Pancreas (tissue), 10 donors: ENCODE results near the gene CDC16. TPM values are rescaled to one million over a fixed set of nuclear protein-coding genes. Genes with fewer than 3 reads are reported as not detected.

Source experiments
- ATAC-seq, 4 donors: fragments of 200-7000 bp; cut with Tn5 transposase; one replicate each; pipeline versions ENCODE4 v1.8.0 to v1.9.1; 2020; ENCODE audit warnings: mild to moderate bottlenecking in 4 of 4, moderate library complexity in 4 of 4
- DNase-seq, 6 donors: peaks; one replicate each; pipeline ENCODE4 v3.0.0-alpha.2; 2020
- FAIRE-seq: peaks from 2 replicates; lab custom pipeline; 2012; peaks lifted over from hg19 to GRCh38; lab: Jason Lieb, UNC
- H3K27ac ChIP-seq, 4 donors: fragments of 200-600 bp; sonication (generic); 1 replicate in 3 of 4; 2 replicates in 1 of 4; pipeline versions ENCODE4 v1.5.0 to v1.8.0; 2020
- H3K27me3 ChIP-seq, 4 donors: fragments of 200-600 bp; one replicate each; pipeline ENCODE4 v1.8.0; 2021
- H3K36me3 ChIP-seq, 3 donors: fragments of 200-600 bp; sonication (generic) in 1 of 3; one replicate each; pipeline versions ENCODE4 v1.5.0 to v1.8.0; 2020 to 2021
- H3K4me1 ChIP-seq, 3 donors: fragments of 200-600 bp; one replicate each; pipeline ENCODE4 v1.8.0; 2021
- H3K4me3 ChIP-seq, 4 donors: fragments of 200-600 bp; sonication (generic) in 2 of 4; one replicate each; pipeline versions ENCODE4 v1.5.0 to v1.8.0; 2020 to 2021
- H3K9me3 ChIP-seq, 4 donors: fragments of 200-600 bp; one replicate each; pipeline ENCODE4 v1.8.0; 2021
- whole genome bisulfite sequencing, 2 donors: extraction: QIAGEN DNeasy Blood & Tissue Kit; methylation state at CpG; one replicate each; pipeline ENCODE4 v1.1.7; 2013; 5-methylcytosine and 5-hydroxymethylcytosine counted together
- intact Hi-C, 3 donors: fragments of 100-400 bp; cut with DNase I; formaldehyde crosslinking; loops; one replicate each; pipeline versions ENCODE4 v1.11.1 to v1.14.2; 2022
- polyA plus RNA-seq, 2 donors: library from polyadenylated mRNA; stranded (reverse); fragments of 200-250 nt; gene quantifications; one replicate each; pipeline ENCODE4 v1.2.3, GENCODE V29; 2013
- total RNA-seq, 6 donors: library from RNA; stranded (reverse); fragmentation: NEBNext Ultra II Directional in 4 of 6; extraction: Animal tissue kit (Norgen Biotek cat#: 25700) in 4 of 6; gene quantifications; one replicate each; pipeline versions ENCODE4 v1.2.1 to v1.2.4, GENCODE V29; 2021 to 2023
- TF ChIP-seq, protein P1 (sequence below), 4 donors: fragments of 200-600 bp; sonication (generic) in 3 of 4; IDR thresholded peaks; one replicate each; pipeline versions ENCODE4 v1.5.0 to v1.8.0; 2021; ENCODE audit warnings: antibody characterized with exemption in 4 of 4
- donor health status: healthy with polysubstance abuse.
- donor health status: DM: no; HTN: no; CAD: no; lungs with moderate emphysema.
- donor health status: DM: no; HTN: no; CAD: no.
- donor health status: control.
- donor health status: control.
- donor health status: Bipolar disorder and iron deficiency.
- donor health status: DM: yes; HTN: yes; CAD: no.
- donor health status: DM: no; HTN: no; CAD: no.
- donor health status: DM: no; HTN: no; CAD: no.
- donor health status: DM: yes; HTN: yes; CAD: no.

CDC16 gene
- total and polyA plus RNA-seq, 8 donors, result 28.7 to 71.1 (median 31.9) TPM

DNA sequence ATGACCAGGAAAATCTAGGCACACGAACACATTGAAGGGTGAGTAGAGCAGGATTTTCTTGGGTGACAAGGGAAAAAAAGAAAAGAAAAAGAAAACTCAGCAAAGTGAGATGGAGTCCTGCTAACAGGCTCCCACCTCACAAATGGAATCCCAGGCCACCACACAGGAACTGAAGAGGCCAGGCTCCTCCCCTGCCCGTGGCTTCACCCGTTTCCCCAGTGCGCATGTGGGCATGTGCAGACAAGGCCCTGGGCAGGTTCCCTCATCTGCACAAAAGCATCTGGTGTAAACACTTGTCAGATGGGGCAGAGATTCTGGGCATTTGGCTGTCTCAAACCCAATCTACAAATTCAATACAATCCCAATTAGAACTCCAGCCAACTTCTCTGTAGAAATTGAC lies 31.2 kb upstream of the CDC16 start:
- H3K9me3 ChIP-seq, result no peaks in the 10 kb centered on the region
- H3K27ac ChIP-seq, result no peak overlapping the region
- TF ChIP-seq, protein P1, sequence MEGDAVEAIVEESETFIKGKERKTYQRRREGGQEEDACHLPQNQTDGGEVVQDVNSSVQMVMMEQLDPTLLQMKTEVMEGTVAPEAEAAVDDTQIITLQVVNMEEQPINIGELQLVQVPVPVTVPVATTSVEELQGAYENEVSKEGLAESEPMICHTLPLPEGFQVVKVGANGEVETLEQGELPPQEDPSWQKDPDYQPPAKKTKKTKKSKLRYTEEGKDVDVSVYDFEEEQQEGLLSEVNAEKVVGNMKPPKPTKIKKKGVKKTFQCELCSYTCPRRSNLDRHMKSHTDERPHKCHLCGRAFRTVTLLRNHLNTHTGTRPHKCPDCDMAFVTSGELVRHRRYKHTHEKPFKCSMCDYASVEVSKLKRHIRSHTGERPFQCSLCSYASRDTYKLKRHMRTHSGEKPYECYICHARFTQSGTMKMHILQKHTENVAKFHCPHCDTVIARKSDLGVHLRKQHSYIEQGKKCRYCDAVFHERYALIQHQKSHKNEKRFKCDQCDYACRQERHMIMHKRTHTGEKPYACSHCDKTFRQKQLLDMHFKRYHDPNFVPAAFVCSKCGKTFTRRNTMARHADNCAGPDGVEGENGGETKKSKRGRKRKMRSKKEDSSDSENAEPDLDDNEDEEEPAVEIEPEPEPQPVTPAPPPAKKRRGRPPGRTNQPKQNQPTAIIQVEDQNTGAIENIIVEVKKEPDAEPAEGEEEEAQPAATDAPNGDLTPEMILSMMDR (IDR thresholded peaks at IDR 0.05), result no peak
- H3K27me3 ChIP-seq, result no peaks in the 10 kb centered on the region
- no peak for ATAC-seq
- DNase-seq, result no peak
- intact Hi-C loops, result loop anchor here in 1 of 3 donors (5.0 kb wide), 1 partner anchor 151 kb away; no protein-coding TSS in a partner anchor
- H3K36me3 ChIP-seq, result no peaks in the 10 kb centered on the region
- no peaks in the 10 kb centered on the region for H3K4me1 ChIP-seq
- 83 to 95% methylated on average over 4 of the region's 4 CpGs for WGBS, 2 donors
- no peak overlapping the region for H3K4me3 ChIP-seq
- FAIRE-seq, result no peak

DNA sequence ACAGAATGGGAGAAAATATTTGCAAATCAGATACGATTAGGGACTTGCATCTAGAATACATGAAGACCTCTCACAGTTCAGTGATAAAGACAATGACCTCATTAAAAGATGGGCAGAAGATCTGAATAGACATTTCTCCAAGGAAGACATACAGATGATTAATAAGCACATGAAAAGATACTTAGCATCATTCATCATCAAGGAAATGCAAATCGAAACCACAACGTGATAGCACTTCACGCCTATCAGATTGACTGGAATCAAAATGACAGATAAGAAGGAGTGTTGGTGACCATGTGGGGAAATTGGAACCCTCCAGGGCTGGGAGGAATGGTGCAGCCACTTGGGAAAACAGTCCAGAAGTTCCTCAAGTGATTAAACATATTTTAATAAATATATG lies 29.8 kb upstream of the CDC16 start:
- 80 to 83% methylated on average over 4 of the region's 4 CpGs for WGBS, 2 donors
- no peak for FAIRE-seq

DNA sequence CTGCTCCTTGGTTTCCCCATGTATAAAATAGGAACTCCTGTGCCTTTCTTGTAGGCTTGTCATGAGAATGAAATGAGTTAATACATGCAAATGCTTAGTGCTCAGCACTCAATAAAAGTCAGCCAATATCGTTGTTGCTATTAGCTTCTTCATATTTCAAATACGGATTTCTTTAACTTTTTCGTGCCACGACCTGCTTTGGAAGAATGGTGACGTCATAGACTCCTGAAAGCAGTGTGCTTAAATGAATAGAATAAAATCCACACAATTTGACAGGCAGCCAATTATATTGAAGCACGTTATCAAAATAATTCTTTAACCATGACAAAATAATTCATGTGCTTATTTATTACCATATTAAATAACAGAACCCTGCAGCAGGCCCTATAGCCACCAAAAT lies 26.6 kb upstream of the CDC16 start:
- WGBS, 2 donors, result 84 to 86% methylated on average over 6 of the region's 6 CpGs
- ATAC-seq (no peak), FAIRE-seq (no peak)

More for the DNA sequence above, 29.8 kb upstream of the CDC16 start:
- H3K36me3 ChIP-seq, result no peaks in the 10 kb centered on the region
- no peak for DNase-seq
- no peaks in the 10 kb centered on the region for H3K27me3 ChIP-seq
- H3K4me1 ChIP-seq, result no peaks in the 10 kb centered on the region
- TF ChIP-seq, protein P1 (IDR thresholded peaks at IDR 0.05), result no peak
- H3K4me3 ChIP-seq, result no peak overlapping the region
- no peaks in the 10 kb centered on the region for H3K9me3 ChIP-seq
- no peak overlapping the region for H3K27ac ChIP-seq
- intact Hi-C loops, result loop anchor here in 1 of 3 donors (5.0 kb wide), 1 partner anchor 153 kb away; no protein-coding TSS in a partner anchor
- no peak for ATAC-seq

DNA sequence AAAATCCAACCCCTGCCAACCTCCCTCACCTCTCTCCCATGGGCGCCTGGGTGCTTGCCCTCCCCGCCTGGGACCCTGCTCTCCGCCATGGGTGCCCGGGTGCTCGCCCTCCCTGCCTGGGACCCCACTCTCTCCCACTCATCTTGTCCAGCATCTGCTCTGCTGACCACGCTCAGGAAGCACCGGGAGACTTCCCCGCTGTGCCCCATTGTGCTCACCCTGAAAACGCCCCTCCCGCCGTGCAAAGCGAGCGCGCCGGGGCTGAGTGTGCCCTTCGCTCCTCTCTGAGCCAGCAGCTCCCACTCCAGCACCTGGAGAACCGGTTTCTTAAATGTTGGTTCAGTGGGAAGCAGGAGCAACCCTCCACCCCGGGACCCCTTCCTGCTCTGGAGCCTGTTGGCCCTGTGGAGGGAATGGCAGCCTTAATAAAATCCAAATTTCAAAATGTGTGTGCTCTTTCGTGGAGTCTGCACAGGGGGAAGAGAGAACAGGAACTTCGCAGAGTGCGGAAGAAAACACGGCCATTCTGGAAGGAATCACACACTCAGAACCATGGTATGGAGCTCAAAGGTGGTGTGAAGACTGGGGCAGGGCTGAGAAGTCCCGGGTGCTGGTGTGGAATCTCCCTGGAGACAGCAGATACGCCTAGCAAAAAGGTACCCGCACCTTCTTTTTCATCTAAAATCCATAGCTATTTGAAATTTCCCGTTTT lies 23.1 kb upstream of the CDC16 start:
- intact Hi-C loops, result no loop called here
- Histone ChIP-seq H3K9me3 (no peaks in the 10 kb centered on the region), H3K27ac (no peak overlapping the region), H3K27me3 (no peaks in the 10 kb centered on the region), H3K4me3 (no peak overlapping the region), H3K4me1 (no peaks in the 10 kb centered on the region), H3K36me3 (no peaks in the 10 kb centered on the region)
- WGBS, 2 donors, result 73 to 79% methylated on average over 26 of the region's 26 CpGs
- FAIRE-seq (no peak), ATAC-seq (no peak), DNase-seq (no peak)
- TF ChIP-seq, protein P1 (IDR thresholded peaks at IDR 0.05), result no peak

More for the DNA sequence above, 26.6 kb upstream of the CDC16 start:
- TF ChIP-seq, protein P1 (IDR thresholded peaks at IDR 0.05), result no peak
- Histone ChIP-seq H3K4me1 (no peaks in the 10 kb centered on the region), H3K9me3 (no peaks in the 10 kb centered on the region), H3K36me3 (no peaks in the 10 kb centered on the region), H3K27ac (no peak overlapping the region), H3K4me3 (no peak overlapping the region), H3K27me3 (no peaks in the 10 kb centered on the region)
- intact Hi-C loops, result no loop called here
- no peak for DNase-seq

DNA sequence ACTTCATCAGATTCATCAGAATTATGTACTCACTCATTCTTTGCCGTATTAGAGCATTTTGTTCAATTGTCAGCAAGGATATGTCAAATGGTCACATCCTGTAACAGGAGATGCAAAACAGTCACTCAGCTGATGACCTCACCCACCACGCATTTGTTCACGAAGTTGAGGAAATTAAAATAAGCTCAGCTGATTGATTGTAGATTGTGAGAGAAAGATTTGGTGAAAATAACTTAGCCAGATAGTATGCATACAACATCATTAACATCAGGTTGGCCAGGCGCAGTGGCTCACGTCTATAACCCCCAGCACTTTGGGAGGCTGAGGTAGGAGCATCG lies 22.6 kb upstream of the CDC16 start:
- no peaks in the 10 kb centered on the region for H3K36me3 ChIP-seq
- no peaks in the 10 kb centered on the region for H3K9me3 ChIP-seq
- no peaks in the 10 kb centered on the region for H3K27me3 ChIP-seq
- DNase-seq, result no peak
- no peaks in the 10 kb centered on the region for H3K4me1 ChIP-seq
- no peak for ATAC-seq
- no peak overlapping the region for H3K4me3 ChIP-seq
- TF ChIP-seq, protein P1 (IDR thresholded peaks at IDR 0.05), result no peak
- no peak for FAIRE-seq
- H3K27ac ChIP-seq, result no peak overlapping the region
- 84% methylated on average over 6 of the region's 6 CpGs for WGBS, 2 donors
- intact Hi-C loops, result no loop called here
